Gastrocnemius medialis (tissue), 4 donors: Measurements from ENCODE around the gene XYLT1.

ENCODE experiments used
- POLR2A ChIP-seq, 2 donors: fragments of 450-650 bp; IDR thresholded peaks; one replicate each; pipeline ENCODE4 v1.6.1; 2017; ENCODE audit warnings: antibody characterized with exemption in 2 of 2, mild to moderate bottlenecking in 2 of 2, moderate library complexity in 2 of 2
- TF ChIP-seq, protein P1 (sequence below), 5 experiments: fragments of 450-650 bp in 3 of 5; fragments of 200-600 bp in 2 of 5; sonication (generic) in 2 of 5; IDR thresholded peaks in 4 of 5; conservative IDR thresholded peaks in 1 of 5; 1 replicate in 4 of 5; 2 replicates in 1 of 5; pipeline ENCODE4 v1.5.1; 2016 to 2019; ENCODE audit warnings: antibody characterized with exemption in 5 of 5, mild to moderate bottlenecking in 3 of 5, moderate library complexity in 3 of 5

DNA sequence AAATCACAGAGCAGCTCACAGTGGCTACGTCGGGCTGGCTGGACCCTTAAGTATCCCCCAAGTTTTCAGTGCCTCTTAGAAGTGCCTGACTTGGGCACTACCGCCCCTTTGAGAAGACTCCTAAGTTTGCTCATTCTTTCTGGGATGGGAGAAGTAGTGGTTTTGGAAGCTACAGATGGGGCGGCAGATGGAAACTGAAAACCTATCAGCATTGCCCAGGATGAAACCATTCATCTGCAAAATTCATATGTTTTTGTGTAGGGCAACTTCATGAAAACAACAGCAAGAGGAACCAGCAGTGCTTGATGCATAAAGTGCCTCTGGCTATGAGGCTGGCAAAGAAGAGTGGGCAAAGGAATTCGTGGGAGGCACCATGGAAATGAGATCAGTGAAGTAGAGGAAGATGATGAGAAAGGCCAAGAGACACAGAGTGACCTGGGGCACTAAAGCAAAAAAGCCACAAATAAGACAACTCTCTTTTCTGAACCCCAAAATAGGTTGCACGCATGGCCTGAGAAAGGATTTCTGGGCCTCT is 277.1 kb downstream of the XYLT1 start:
- no peak for TF ChIP-seq POLR2A (IDR thresholded peaks at IDR 0.05)
- TF ChIP-seq, protein P1, sequence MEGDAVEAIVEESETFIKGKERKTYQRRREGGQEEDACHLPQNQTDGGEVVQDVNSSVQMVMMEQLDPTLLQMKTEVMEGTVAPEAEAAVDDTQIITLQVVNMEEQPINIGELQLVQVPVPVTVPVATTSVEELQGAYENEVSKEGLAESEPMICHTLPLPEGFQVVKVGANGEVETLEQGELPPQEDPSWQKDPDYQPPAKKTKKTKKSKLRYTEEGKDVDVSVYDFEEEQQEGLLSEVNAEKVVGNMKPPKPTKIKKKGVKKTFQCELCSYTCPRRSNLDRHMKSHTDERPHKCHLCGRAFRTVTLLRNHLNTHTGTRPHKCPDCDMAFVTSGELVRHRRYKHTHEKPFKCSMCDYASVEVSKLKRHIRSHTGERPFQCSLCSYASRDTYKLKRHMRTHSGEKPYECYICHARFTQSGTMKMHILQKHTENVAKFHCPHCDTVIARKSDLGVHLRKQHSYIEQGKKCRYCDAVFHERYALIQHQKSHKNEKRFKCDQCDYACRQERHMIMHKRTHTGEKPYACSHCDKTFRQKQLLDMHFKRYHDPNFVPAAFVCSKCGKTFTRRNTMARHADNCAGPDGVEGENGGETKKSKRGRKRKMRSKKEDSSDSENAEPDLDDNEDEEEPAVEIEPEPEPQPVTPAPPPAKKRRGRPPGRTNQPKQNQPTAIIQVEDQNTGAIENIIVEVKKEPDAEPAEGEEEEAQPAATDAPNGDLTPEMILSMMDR (IDR thresholded peaks at IDR 0.05 in 4 of 5, conservative IDR thresholded peaks at IDR 0.05 in 1 of 5) = no peak
